Measurements from ENCODE around the gene GGT7.

GGT7 gene, protein sequence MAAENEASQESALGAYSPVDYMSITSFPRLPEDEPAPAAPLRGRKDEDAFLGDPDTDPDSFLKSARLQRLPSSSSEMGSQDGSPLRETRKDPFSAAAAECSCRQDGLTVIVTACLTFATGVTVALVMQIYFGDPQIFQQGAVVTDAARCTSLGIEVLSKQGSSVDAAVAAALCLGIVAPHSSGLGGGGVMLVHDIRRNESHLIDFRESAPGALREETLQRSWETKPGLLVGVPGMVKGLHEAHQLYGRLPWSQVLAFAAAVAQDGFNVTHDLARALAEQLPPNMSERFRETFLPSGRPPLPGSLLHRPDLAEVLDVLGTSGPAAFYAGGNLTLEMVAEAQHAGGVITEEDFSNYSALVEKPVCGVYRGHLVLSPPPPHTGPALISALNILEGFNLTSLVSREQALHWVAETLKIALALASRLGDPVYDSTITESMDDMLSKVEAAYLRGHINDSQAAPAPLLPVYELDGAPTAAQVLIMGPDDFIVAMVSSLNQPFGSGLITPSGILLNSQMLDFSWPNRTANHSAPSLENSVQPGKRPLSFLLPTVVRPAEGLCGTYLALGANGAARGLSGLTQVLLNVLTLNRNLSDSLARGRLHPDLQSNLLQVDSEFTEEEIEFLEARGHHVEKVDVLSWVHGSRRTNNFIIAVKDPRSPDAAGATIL

DNA sequence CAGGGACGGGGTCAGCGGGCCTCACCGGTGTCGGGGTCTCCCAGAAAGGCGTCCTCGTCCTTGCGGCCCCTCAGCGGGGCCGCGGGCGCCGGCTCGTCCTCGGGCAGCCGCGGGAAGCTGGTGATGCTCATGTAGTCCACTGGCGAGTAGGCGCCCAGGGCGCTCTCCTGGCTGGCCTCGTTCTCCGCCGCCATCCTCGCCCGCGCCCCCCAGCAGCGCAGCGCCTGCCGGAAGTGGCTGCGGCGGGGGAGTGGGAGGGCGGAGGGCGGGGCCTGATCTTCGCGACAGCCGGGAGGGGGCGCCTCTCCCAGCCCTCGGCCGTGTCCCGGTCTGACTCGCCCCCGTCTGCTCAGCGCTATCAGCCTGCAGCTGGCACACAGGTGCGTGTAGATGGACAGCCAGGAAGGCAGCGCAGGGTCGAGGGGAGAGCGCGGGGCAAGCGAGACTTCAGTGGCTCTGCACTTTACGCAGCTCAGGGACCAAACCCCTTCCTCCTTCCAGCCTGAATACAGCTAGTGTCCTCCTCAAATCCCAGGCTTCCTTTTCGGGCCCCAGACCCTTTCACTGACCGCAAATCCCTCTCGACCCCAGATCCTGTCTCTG lies at the start of gene GGT7:
GGT7 (minus strand) TSS at position 235 of the 603 bp plus-strand sequence; CDS start at position 194, 41 bp downstream.
- DNase-seq (ENCODE audit: low read depth), result peak; percentile 81
- TF ChIP-seq, protein P1, sequence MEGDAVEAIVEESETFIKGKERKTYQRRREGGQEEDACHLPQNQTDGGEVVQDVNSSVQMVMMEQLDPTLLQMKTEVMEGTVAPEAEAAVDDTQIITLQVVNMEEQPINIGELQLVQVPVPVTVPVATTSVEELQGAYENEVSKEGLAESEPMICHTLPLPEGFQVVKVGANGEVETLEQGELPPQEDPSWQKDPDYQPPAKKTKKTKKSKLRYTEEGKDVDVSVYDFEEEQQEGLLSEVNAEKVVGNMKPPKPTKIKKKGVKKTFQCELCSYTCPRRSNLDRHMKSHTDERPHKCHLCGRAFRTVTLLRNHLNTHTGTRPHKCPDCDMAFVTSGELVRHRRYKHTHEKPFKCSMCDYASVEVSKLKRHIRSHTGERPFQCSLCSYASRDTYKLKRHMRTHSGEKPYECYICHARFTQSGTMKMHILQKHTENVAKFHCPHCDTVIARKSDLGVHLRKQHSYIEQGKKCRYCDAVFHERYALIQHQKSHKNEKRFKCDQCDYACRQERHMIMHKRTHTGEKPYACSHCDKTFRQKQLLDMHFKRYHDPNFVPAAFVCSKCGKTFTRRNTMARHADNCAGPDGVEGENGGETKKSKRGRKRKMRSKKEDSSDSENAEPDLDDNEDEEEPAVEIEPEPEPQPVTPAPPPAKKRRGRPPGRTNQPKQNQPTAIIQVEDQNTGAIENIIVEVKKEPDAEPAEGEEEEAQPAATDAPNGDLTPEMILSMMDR (IDR thresholded peaks at IDR 0.05; ENCODE audit: low read depth, low read length), result peak; percentile 52
- no peak for TF ChIP-seq POLR2A (IDR thresholded peaks at IDR 0.05; ENCODE audit: extremely low read depth, insufficient read length)
- TF ChIP-seq, protein P2, sequence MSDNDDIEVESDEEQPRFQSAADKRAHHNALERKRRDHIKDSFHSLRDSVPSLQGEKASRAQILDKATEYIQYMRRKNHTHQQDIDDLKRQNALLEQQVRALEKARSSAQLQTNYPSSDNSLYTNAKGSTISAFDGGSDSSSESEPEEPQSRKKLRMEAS (IDR thresholded peaks at IDR 0.05; ENCODE audit: low read depth, low read length), result peak; percentile 62; the same call in 1 of the 2 replicates
- H3K4me3 ChIP-seq (ENCODE audit: low read depth, low read length), result peak within 1 kb of the TSS; percentile 43

DNA sequence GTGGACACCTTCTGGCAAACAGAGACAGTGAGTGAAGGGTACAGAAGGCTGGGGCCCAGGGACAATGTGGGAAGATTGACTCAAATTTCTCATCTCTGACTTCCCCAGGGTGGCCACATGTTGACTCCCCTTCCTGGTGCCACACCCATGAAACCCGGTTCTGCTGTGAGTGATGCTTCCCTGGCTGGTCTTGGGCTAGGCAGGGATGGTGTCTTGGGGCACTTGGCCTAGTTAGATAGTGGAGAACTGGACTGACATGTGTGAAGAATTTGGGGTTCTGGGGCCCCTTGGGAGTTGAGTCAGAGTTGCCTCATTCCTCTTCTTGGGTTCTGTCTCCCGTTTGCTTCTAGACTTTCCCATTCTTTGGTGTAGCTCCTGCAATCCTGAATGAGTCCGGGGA lies 48.8 kb upstream of the GGT7 start:
- no peak overlapping the region for H3K4me3 ChIP-seq (ENCODE audit: low read depth, low read length)
- no peak for DNase-seq (ENCODE audit: low read depth)
- TF ChIP-seq, protein P1 (IDR thresholded peaks at IDR 0.05; ENCODE audit: low read depth, low read length), result no peak
- TF ChIP-seq, protein P2 (IDR thresholded peaks at IDR 0.05; ENCODE audit: low read depth, low read length), result no peak
- TF ChIP-seq POLR2A (IDR thresholded peaks at IDR 0.05; ENCODE audit: extremely low read depth, insufficient read length), result no peak
- TF ChIP-seq MYC (IDR thresholded peaks at IDR 0.05; ENCODE audit: low read depth, low read length), result no peak

DNA sequence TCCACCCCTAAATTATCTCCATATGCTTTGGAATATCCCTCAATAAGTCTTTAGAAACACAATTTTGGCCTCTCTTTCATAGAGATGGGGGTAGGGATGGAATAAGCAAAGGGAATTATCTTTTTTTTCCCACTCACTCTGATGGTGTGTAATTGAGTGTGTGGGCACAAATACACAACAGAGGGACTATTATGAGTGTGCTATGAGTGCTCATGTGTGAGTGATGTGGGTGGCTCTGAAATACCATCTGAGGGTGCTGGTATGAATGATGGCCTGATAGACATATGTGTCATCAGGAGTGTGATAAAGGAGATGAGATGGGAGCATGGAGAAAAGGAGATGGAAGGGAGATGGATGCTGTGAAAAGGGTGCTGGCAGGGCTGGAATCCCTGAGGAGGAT lies 47.4 kb upstream of the GGT7 start:
- no peak overlapping the region for H3K4me3 ChIP-seq (ENCODE audit: low read depth, low read length)
- DNase-seq (ENCODE audit: low read depth), result no peak
- TF ChIP-seq, protein P2 (IDR thresholded peaks at IDR 0.05; ENCODE audit: low read depth, low read length), result no peak
- TF ChIP-seq, protein P1 (IDR thresholded peaks at IDR 0.05; ENCODE audit: low read depth, low read length), result no peak
- TF ChIP-seq MYC (IDR thresholded peaks at IDR 0.05; ENCODE audit: low read depth, low read length) (no peak), POLR2A (IDR thresholded peaks at IDR 0.05; ENCODE audit: extremely low read depth, insufficient read length) (no peak)

DNA sequence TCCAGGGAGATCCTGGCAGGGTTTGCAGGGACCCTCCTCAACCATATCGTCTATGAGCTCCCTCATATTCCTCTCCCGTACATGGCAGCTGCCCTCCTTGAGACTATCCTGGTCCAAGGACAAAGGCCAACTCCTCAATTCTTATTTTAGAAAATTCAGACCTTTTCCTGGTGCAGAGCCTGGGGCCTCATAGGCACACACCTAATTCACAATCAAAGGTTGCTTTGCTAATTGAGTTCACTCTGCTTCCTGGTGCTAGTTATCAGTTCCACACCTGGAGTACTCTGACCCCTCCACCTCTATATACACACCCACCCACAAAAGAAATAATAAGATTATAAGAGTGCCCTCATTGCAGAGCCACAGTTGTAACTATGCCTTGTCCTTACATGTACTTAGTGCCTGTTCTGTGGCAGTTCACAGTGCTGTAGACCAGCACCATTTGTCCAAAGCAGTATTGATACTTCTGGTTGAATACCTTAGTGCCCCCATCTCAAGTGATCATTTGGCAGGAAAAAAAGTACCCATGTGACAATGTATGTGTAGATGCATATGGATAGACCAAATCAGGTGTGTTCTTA lies 44.2 kb upstream of the GGT7 start:
- TF ChIP-seq, protein P1 (IDR thresholded peaks at IDR 0.05; ENCODE audit: low read depth, low read length), result no peak
- TF ChIP-seq, protein P2 (IDR thresholded peaks at IDR 0.05; ENCODE audit: low read depth, low read length), result no peak
- TF ChIP-seq POLR2A (IDR thresholded peaks at IDR 0.05; ENCODE audit: extremely low read depth, insufficient read length), result no peak
- DNase-seq (ENCODE audit: low read depth), result no peak
- no peak overlapping the region for H3K4me3 ChIP-seq (ENCODE audit: low read depth, low read length)

DNA sequence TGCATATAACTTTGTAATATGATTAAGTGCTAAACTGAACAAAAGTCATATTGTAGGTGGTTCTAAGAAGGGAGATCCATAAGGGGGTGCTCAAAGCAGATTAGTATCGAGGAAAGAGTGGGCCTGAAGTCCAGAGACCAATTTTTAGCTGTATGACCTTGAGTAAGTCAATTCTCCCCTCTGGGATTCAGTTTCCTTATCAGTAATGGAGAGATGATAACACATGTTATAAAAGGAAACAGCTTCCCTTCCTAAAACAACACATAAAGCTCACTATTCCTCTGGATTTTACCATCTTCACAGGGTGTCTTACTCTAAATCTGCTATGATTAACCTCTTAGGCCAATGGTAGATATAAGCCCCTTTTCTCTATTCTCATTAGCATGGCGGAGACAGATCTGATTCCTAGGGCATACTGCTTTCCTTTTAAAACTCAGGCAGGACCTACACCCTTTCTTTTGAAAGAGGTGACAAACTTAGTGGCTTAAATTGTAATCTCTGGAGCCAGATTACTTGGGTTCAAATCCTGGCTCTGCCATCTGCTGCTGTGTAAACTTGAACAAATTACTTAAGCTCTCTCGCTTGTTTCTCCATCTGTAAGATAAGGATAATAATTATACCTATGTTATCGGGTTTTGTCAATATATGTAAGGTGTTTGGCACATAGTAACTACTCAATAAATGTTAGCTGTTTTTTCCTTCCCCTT lies 43.2 kb upstream of the GGT7 start:
- no peak overlapping the region for H3K4me3 ChIP-seq (ENCODE audit: low read depth, low read length)
- DNase-seq (ENCODE audit: low read depth), result no peak
- TF ChIP-seq, protein P1 (IDR thresholded peaks at IDR 0.05; ENCODE audit: low read depth, low read length), result no peak
- TF ChIP-seq, protein P2 (IDR thresholded peaks at IDR 0.05; ENCODE audit: low read depth, low read length), result no peak
- TF ChIP-seq MYC (IDR thresholded peaks at IDR 0.05; ENCODE audit: low read depth, low read length) (no peak), POLR2A (IDR thresholded peaks at IDR 0.05; ENCODE audit: extremely low read depth, insufficient read length) (no peak)

Data from NB4 (cell line).